GM06990 (cell line): ENCODE data around the gene MTARC1.

Experiments used
- DNase-seq: peaks from one replicate; pipeline ENCODE4 v3.0.0-alpha.2; 2011; ENCODE audit not compliant: insufficient read length; ENCODE audit errors: extremely low read depth
- H3K27me3 ChIP-seq: replicated peaks from 2 replicates; pipeline ENCODE4 v1.6.0; 2011; ENCODE audit warnings: low read length; ENCODE audit not compliant: control insufficient read depth, insufficient read depth
- H3K36me3 ChIP-seq: 2 replicates; pipeline ENCODE4 v1.5.1; 2011; ENCODE audit warnings: low read length; ENCODE audit not compliant: control insufficient read depth, insufficient read depth
- H3K4me3 ChIP-seq: replicated peaks from 2 replicates; pipeline ENCODE4 v1.5.1; 2011; ENCODE audit warnings: low read depth, mild to moderate bottlenecking, control low read depth, low read length
- CTCF ChIP-seq: IDR thresholded peaks from 2 replicates; pipeline ENCODE4 v1.5.1; 2011; ENCODE audit warnings: low read length, control low read depth, mild to moderate bottlenecking, inconsistent platforms; ENCODE audit not compliant: insufficient read depth, poor library complexity, severe bottlenecking

The MTARC1 gene

GRCh38 chr1:220754212-220754917 is 32.3 kb upstream of the MTARC1 start:
- Histone ChIP-seq H3K36me3 (peaks cover 2% of the 10 kb centered on the region; the same call in 1 of the 2 replicates), H3K27me3 (no peaks in the 10 kb centered on the region), H3K4me3 (no peak overlapping the region)
- no peak for TF ChIP-seq CTCF
- no peak for DNase-seq

GRCh38 chr1:220754918-220755295 is 31.8 kb upstream of the MTARC1 start:
- no peaks in the 10 kb centered on the region for H3K27me3 ChIP-seq
- TF ChIP-seq CTCF = no peak
- peaks cover 2% of the 10 kb centered on the region; the same call in 1 of the 2 replicates for H3K36me3 ChIP-seq
- DNase-seq = no peak
- no peak overlapping the region for H3K4me3 ChIP-seq

- TF ChIP-seq CTCF = no peak
- H3K36me3 ChIP-seq = peaks cover 2% of the 10 kb centered on the region; the same call in 1 of the 2 replicates
- no peak overlapping the region for H3K4me3 ChIP-seq
- no peaks in the 10 kb centered on the region for H3K27me3 ChIP-seq
- no peak for DNase-seq
These were observed 31.4 kb upstream of the MTARC1 start for GRCh38 chr1:220755309-220755708.

GRCh38 chr1:220757441-220757840 is 29.3 kb upstream of the MTARC1 start:
- Histone ChIP-seq H3K36me3 (peaks cover 2% of the 10 kb centered on the region), H3K27me3 (no peaks in the 10 kb centered on the region), H3K4me3 (no peak overlapping the region)
- no peak for TF ChIP-seq CTCF
- no peak for DNase-seq

GRCh38 chr1:220759147-220759546 is 27.6 kb upstream of the MTARC1 start:
- no peak for TF ChIP-seq CTCF
- DNase-seq = no peak
- H3K36me3 ChIP-seq = peaks cover 2% of the 10 kb centered on the region
- H3K27me3 ChIP-seq = no peaks in the 10 kb centered on the region
- H3K4me3 ChIP-seq = no peak overlapping the region
